SK-N-SH treated with all-trans-retinoic acid at 6 μM for 48 hours (cell line): ENCODE results near the gene LAMC1.

ENCODE experiments used
- ATAC-seq: fragments of 200-7000 bp; cut with Tn5 transposase; 3 replicates; pipeline ENCODE4 v1.9.1; 2020; ENCODE audit warnings: mild to moderate bottlenecking, moderate library complexity
- ARNTL ChIP-seq: fragments of 450-650 bp; formaldehyde crosslinking; IDR thresholded peaks from 2 replicates; pipeline ENCODE4 v1.5.0; 2020; ENCODE audit warnings: low read depth, mild to moderate bottlenecking, moderate library complexity, borderline replicate concordance
- BACH2 ChIP-seq: fragments of 250-450 bp; sonication (Bioruptor Pico); IDR thresholded peaks from 2 replicates; pipeline ENCODE4 v1.9.0; 2021; ENCODE audit warnings: mild to moderate bottlenecking, borderline replicate concordance
- CREB5 ChIP-seq: fragments of 250-450 bp; sonication (Bioruptor Pico); IDR thresholded peaks from 2 replicates; pipeline ENCODE4 v1.5.1; 2020; ENCODE audit warnings: low read depth, mild to moderate bottlenecking, moderate library complexity
- CSDC2 ChIP-seq: fragments of 250-450 bp; sonication (Bioruptor Pico); IDR thresholded peaks from 2 replicates; pipeline ENCODE4 v1.5.0; 2020; ENCODE audit warnings: mild to moderate bottlenecking, moderate library complexity
- CSRNP3 ChIP-seq: fragments of 250-450 bp; sonication (Bioruptor Pico); IDR thresholded peaks from 2 replicates; pipeline ENCODE4 v1.5.1; 2021; ENCODE audit warnings: mild to moderate bottlenecking, moderate library complexity
- ESRRG ChIP-seq: fragments of 250-450 bp; sonication (Bioruptor Pico); IDR thresholded peaks from 2 replicates; pipeline ENCODE4 v1.6.1; 2021; ENCODE audit warnings: mild to moderate bottlenecking
- ISL1 ChIP-seq: fragments of 250-450 bp; sonication (Bioruptor Pico); IDR thresholded peaks from 2 replicates; pipeline ENCODE4 v2.1.2; 2022; ENCODE audit warnings: mild to moderate bottlenecking, moderate library complexity
- OSR1 ChIP-seq: fragments of 250-450 bp; sonication (Bioruptor Pico); IDR thresholded peaks from 2 replicates; pipeline ENCODE4 v1.8.0; 2022; ENCODE audit warnings: moderate library complexity, mild to moderate bottlenecking, inconsistent platforms
- PATZ1 ChIP-seq: fragments of 250-450 bp; sonication (Bioruptor Pico); IDR thresholded peaks from 2 replicates; pipeline ENCODE4 v1.8.0; 2020; ENCODE audit warnings: mild to moderate bottlenecking, moderate library complexity, borderline replicate concordance
- POU6F1 ChIP-seq: fragments of 250-450 bp; sonication (Bioruptor Pico); IDR thresholded peaks from 2 replicates; pipeline ENCODE4 v1.8.0; 2021; ENCODE audit warnings: low read depth, mild to moderate bottlenecking, moderate library complexity, borderline replicate concordance
- PPARA ChIP-seq: fragments of 250-450 bp; sonication (Bioruptor Pico); IDR thresholded peaks from 2 replicates; pipeline ENCODE4 v1.5.0; 2020; ENCODE audit warnings: mild to moderate bottlenecking, borderline replicate concordance
- RARB ChIP-seq: fragments of 250-450 bp; sonication (Bioruptor Pico); IDR thresholded peaks from 2 replicates; pipeline ENCODE4 v1.8.0; 2021; ENCODE audit warnings: mild to moderate bottlenecking, moderate library complexity
- SNAI2 ChIP-seq: fragments of 250-450 bp; sonication (Bioruptor Pico); IDR thresholded peaks from 2 replicates; pipeline ENCODE4 v1.5.0; 2020; ENCODE audit warnings: mild to moderate bottlenecking, moderate library complexity
- TOX ChIP-seq: fragments of 250-450 bp; sonication (Bioruptor Pico); IDR thresholded peaks from 2 replicates; pipeline ENCODE4 v1.8.0; 2021; ENCODE audit warnings: mild to moderate bottlenecking, moderate library complexity, borderline replicate concordance
- TSHZ2 ChIP-seq: fragments of 250-450 bp; sonication (Bioruptor Pico); IDR thresholded peaks from 2 replicates; pipeline ENCODE4 v1.5.0; 2020; ENCODE audit warnings: mild to moderate bottlenecking, moderate library complexity
- ZC3H10 ChIP-seq: fragments of 250-450 bp; sonication (Bioruptor Pico); IDR thresholded peaks from 2 replicates; pipeline ENCODE4 v1.5.1; 2021; ENCODE audit warnings: mild to moderate bottlenecking, moderate library complexity
- ZFP3 ChIP-seq: fragments of 250-450 bp; sonication (Bioruptor Pico); IDR thresholded peaks from 2 replicates; pipeline ENCODE4 v1.5.0; 2020; ENCODE audit warnings: mild to moderate bottlenecking, moderate library complexity
- ZFP30 ChIP-seq: fragments of 450-650 bp; formaldehyde crosslinking; IDR thresholded peaks from 2 replicates; pipeline ENCODE4 v1.5.0; 2022; ENCODE audit warnings: mild to moderate bottlenecking, moderate library complexity
- ZNF565 ChIP-seq: fragments of 450-650 bp; formaldehyde crosslinking; conservative IDR thresholded peaks from 2 replicates; pipeline ENCODE4 v1.5.0; 2020; ENCODE audit warnings: low read depth, mild to moderate bottlenecking, moderate library complexity
- ZNF70 ChIP-seq: fragments of 450-650 bp; formaldehyde crosslinking; IDR thresholded peaks from 2 replicates; pipeline ENCODE4 v1.5.0; 2020; ENCODE audit warnings: mild to moderate bottlenecking, moderate library complexity

Gene LAMC1

GRCh38 chr1:183106166-183106565 lies 82.9 kb downstream of the LAMC1 start (continued):
- TF ChIP-seq POU6F1 (CRISPR knock-in tag): no peak

GRCh38 chr1:183106746-183107145 lies 83.5 kb downstream of the LAMC1 start:
- TF ChIP-seq TOX (CRISPR knock-in tag) (no peak), ZFP3 (CRISPR knock-in tag) (no peak), RARB (CRISPR knock-in tag) (no peak), ISL1 (CRISPR knock-in tag) (no peak), ARNTL (CRISPR knock-in tag) (no peak), TSHZ2 (CRISPR knock-in tag) (no peak), POU6F1 (CRISPR knock-in tag) (no peak), SNAI2 (CRISPR knock-in tag) (no peak), CREB5 (CRISPR knock-in tag) (no peak), OSR1 (no peak), ZNF70 (CRISPR knock-in tag) (no peak), PATZ1 (CRISPR knock-in tag) (no peak), CSRNP3 (CRISPR knock-in tag) (no peak), ZC3H10 (no peak)
- ATAC-seq: no peak

- ATAC-seq: no peak
- TF ChIP-seq CSDC2 (CRISPR knock-in tag): no peak
- no peak for TF ChIP-seq CSRNP3 (CRISPR knock-in tag)
- no peak for TF ChIP-seq ZFP30 (CRISPR knock-in tag)
- no peak for TF ChIP-seq RARB (CRISPR knock-in tag)
- TF ChIP-seq ISL1 (CRISPR knock-in tag): no peak
- no peak for TF ChIP-seq POU6F1 (CRISPR knock-in tag)
- TF ChIP-seq TSHZ2 (CRISPR knock-in tag): no peak
- TF ChIP-seq ZNF565: no peak
- no peak for TF ChIP-seq ESRRG
- no peak for TF ChIP-seq PPARA
- TF ChIP-seq BACH2 (CRISPR knock-in tag): no peak
- no peak for TF ChIP-seq TOX (CRISPR knock-in tag)
- TF ChIP-seq SNAI2 (CRISPR knock-in tag): no peak
Observed at GRCh38 chr1:183110326-183110880, 87.2 kb downstream of the LAMC1 start.
